ENCODE data around the gene RLF. TPM values are rescaled to one million over a fixed set of nuclear protein-coding genes. Genes with fewer than 3 reads are reported as not detected.

RLF gene
- total RNA-seq, 2 donors from 2014 or later, result 11.5 to 21.0 TPM

DNA sequence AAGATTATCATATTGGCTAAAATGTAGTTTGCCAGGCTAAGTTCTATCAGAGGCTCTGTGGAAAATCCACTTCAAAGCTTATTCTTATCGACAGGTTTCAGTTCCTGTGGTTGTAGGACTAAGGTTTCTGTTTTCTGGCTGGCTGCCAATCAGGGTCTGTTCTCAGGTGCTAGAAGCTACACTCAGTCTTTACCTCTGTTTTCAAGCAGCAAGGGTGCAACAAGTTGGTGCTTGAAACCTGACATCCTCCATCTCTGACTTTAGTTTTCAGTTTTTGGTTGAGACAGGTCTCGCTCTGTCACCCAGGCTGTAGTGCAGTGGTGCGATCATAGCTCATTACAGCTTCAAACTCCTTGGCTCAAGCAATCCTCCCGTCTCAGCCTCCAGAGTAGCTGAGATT, 71.3 kb downstream of the RLF start:
- TF ChIP-seq, protein P1, sequence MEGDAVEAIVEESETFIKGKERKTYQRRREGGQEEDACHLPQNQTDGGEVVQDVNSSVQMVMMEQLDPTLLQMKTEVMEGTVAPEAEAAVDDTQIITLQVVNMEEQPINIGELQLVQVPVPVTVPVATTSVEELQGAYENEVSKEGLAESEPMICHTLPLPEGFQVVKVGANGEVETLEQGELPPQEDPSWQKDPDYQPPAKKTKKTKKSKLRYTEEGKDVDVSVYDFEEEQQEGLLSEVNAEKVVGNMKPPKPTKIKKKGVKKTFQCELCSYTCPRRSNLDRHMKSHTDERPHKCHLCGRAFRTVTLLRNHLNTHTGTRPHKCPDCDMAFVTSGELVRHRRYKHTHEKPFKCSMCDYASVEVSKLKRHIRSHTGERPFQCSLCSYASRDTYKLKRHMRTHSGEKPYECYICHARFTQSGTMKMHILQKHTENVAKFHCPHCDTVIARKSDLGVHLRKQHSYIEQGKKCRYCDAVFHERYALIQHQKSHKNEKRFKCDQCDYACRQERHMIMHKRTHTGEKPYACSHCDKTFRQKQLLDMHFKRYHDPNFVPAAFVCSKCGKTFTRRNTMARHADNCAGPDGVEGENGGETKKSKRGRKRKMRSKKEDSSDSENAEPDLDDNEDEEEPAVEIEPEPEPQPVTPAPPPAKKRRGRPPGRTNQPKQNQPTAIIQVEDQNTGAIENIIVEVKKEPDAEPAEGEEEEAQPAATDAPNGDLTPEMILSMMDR (IDR thresholded peaks at IDR 0.05), result no peak
- H3K9ac ChIP-seq (ENCODE audit: low read depth in 2 of 2, low read length in 2 of 2), result no peak overlapping the region
- no peaks in the 10 kb centered on the region for H3K4me1 ChIP-seq
- H3K27ac ChIP-seq, result no peak overlapping the region
- intact Hi-C loops (cut with DNase I), result no loop called here
- H3K27me3 ChIP-seq, result no peaks in the 10 kb centered on the region
- H3K4me3 ChIP-seq, result no peak overlapping the region
- H3K36me3 ChIP-seq, result peaks cover 17% of the 10 kb centered on the region
- no peaks in the 10 kb centered on the region for H3K9me3 ChIP-seq
- DNase-seq, result no peak

DNA sequence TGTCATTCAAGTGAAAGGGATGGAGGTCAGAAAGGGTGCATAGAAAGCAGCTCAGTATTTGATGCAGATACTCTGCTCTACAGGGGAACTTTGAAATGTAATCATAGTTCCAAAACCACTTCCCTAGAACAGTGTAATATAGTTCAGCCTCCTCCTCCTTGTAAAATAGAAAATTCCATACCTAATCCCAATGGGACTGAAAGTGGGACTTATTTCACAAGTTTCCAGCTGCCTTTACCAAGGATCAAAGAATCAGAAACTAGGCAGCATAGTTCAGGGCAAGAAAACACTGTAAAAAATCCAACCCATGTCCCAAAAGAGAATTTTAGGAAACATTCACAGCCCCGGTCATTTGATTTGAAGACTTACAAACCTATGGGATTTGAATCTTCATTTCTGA, 78.4 kb downstream of the RLF start:
- no peaks in the 10 kb centered on the region for H3K4me1 ChIP-seq
- intact Hi-C loops (cut with DNase I), result no loop called here
- H3K9ac ChIP-seq (ENCODE audit: low read depth in 2 of 2, low read length in 2 of 2), result no peak overlapping the region
- no peak overlapping the region for H3K4me3 ChIP-seq
- no peak for DNase-seq
- H3K27ac ChIP-seq, result no peak overlapping the region
- TF ChIP-seq, protein P1 (IDR thresholded peaks at IDR 0.05), result no peak
- H3K36me3 ChIP-seq, result peaks cover 15% of the 10 kb centered on the region
- no peaks in the 10 kb centered on the region for H3K9me3 ChIP-seq
- H3K27me3 ChIP-seq, result no peaks in the 10 kb centered on the region

DNA sequence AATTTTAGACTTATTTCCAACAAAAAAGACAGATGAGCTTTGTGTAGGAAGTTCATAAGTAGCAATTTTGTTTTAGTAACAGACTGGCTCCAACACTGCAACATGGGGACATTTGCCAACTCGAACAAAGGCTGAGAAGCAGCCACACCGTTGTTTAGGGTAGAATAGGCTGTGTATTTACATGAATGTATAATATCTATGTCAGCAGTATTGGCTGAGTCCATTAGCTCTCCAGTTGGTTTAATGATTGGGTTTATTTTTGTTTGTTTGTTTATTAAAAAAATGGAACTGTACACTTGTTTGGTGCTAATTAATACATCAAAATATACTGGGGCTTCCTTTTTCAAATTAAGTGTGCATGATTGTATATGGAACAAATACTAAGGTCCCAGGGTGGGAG, 79.2 kb downstream of the RLF start:
- H3K4me1 ChIP-seq, result no peaks in the 10 kb centered on the region
- H3K27ac ChIP-seq, result no peak overlapping the region
- H3K27me3 ChIP-seq, result no peaks in the 10 kb centered on the region
- intact Hi-C loops (cut with DNase I), result no loop called here
- no peak overlapping the region for H3K4me3 ChIP-seq
- DNase-seq, result no peak
- H3K9me3 ChIP-seq, result no peaks in the 10 kb centered on the region
- TF ChIP-seq, protein P1 (IDR thresholded peaks at IDR 0.05), result no peak
- peaks cover 15% of the 10 kb centered on the region for H3K36me3 ChIP-seq
- H3K9ac ChIP-seq (ENCODE audit: low read depth in 2 of 2, low read length in 2 of 2), result no peak overlapping the region

DNA sequence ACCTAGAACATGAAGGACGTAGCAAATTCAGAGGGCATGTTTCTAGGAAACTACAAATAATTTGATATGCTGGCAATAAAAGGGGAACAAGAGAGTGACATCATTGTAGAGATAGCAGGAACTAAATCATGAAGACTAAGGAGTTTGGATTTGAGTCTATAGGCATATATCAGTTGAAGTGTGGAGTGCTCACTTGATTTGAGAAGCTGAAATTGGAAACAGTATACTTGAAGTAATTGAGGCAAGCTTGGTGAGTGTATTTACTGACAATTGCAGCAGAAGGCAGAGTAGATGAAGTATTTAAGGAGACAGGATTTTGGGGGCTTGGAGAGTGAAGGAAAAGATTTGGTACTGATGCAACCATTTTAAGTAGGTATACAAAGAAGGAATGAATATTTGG, 80.2 kb downstream of the RLF start:
- no peak for DNase-seq
- Histone ChIP-seq H3K27ac (no peak overlapping the region), H3K9ac (ENCODE audit: low read depth in 2 of 2, low read length in 2 of 2) (no peak overlapping the region), H3K36me3 (peaks cover 12% of the 10 kb centered on the region), H3K4me3 (no peak overlapping the region), H3K27me3 (no peaks in the 10 kb centered on the region), H3K4me1 (no peaks in the 10 kb centered on the region), H3K9me3 (no peaks in the 10 kb centered on the region)
- TF ChIP-seq, protein P1 (IDR thresholded peaks at IDR 0.05), result no peak
- intact Hi-C loops (cut with DNase I), result no loop called here

DNA sequence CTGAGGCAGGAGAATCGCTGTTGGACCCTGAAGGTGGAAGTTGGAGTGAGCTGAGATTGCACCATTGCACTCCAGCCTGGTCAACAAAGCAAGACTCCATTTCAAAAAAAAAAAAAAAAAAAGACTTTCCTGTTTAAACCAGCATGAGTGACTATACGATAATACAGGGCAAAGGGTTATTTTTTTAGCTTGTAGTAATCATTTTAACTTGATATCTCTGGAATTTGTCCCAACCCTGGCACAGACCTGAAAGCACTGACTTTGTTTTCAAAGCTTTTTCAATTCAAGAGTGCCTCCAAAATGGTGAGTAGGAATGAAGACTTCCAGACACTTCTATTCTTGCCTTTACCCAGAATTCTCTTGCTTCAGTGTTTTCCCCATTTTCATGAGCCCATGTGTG, 82.2 kb downstream of the RLF start:
- no peak for DNase-seq
- intact Hi-C loops (cut with DNase I), result no loop called here

More for the DNA sequence above, 82.2 kb downstream of the RLF start:
- Histone ChIP-seq H3K27me3 (no peaks in the 10 kb centered on the region), H3K4me3 (no peak overlapping the region), H3K9me3 (no peaks in the 10 kb centered on the region), H3K36me3 (no peaks in the 10 kb centered on the region), H3K27ac (no peak overlapping the region), H3K4me1 (no peaks in the 10 kb centered on the region), H3K9ac (ENCODE audit: low read depth in 2 of 2, low read length in 2 of 2) (no peak overlapping the region)
- TF ChIP-seq, protein P1 (IDR thresholded peaks at IDR 0.05), result no peak

Measured in colonic mucosa (tissue), 4 donors.